Parathyroid adenoma (tissue), 2 donors: Measurements from ENCODE around the gene EGFR.

Experiments
- H2AFZ ChIP-seq: fragments of 300-600 bp; sonication (generic); one replicate; pipeline ENCODE4 v1.7.0; 2017; ENCODE audit warnings: antibody characterized with exemption, mild to moderate bottlenecking
- H3K27ac ChIP-seq: fragments of 300-600 bp; sonication (generic); one replicate; pipeline ENCODE4 v1.7.0; 2017
- H3K27me3 ChIP-seq: fragments of 300-600 bp; sonication (generic); one replicate; pipeline ENCODE4 v1.7.0; 2017; ENCODE audit warnings: low read length; ENCODE audit not compliant: control insufficient read depth, insufficient read depth
- H3K36me3 ChIP-seq: fragments of 300-600 bp; sonication (generic); one replicate; pipeline ENCODE4 v1.7.0; 2017; ENCODE audit warnings: low read length; ENCODE audit not compliant: control insufficient read depth, insufficient read depth
- H3K4me1 ChIP-seq: fragments of 300-600 bp; sonication (generic); one replicate; pipeline ENCODE4 v1.7.0; 2017; ENCODE audit warnings: control low read depth
- H3K4me2 ChIP-seq: fragments of 300-600 bp; sonication (generic); one replicate; pipeline ENCODE4 v1.7.0; 2017; ENCODE audit warnings: low read length
- H3K4me3 ChIP-seq: fragments of 300-600 bp; sonication (generic); one replicate; pipeline ENCODE4 v1.7.0; 2017; ENCODE audit warnings: low read depth, low read length
- H3K79me2 ChIP-seq: fragments of 300-600 bp; sonication (generic); one replicate; pipeline ENCODE4 v1.7.0; 2017; ENCODE audit warnings: control low read depth
- H3K9ac ChIP-seq: fragments of 300-600 bp; sonication (generic); one replicate; pipeline ENCODE4 v1.7.0; 2017; ENCODE audit warnings: mild to moderate bottlenecking
- H3K9me3 ChIP-seq: fragments of 300-600 bp; sonication (generic); one replicate; pipeline ENCODE4 v1.7.0; 2017; ENCODE audit warnings: low read length; ENCODE audit not compliant: control insufficient read depth
- TF ChIP-seq, protein P1 (sequence below): fragments of 300-600 bp; sonication (generic); IDR thresholded peaks from one replicate; pipeline ENCODE4 v1.7.0; 2017; ENCODE audit warnings: antibody characterized with exemption, mild to moderate bottlenecking
- donor health status: primary hyperparathyroidism.

Gene EGFR

DNA sequence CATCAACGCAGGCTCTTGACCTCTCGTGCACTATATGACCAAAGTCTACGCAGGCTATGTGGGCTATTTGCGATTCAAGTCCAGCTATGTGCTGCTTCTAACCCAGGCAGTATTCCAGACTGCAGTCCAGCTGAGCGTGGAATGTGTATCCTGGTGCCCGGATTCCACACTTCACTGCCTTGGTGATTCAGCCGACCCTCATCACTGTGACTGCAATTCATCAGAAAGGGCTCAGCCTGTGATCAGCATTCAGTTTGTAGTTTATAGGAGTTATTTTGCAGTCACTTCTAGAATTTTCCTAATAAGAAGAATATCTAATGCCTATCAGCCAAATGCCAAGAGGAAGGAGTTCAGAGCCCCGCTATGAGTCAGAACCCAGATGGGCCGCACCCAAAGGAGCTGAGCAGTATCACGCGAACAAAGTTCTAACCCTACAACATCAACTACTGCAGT lies 226.5 kb downstream of the EGFR start:
- Histone ChIP-seq H3K4me3 (no peak overlapping the region), H3K9me3 (no peaks in the 10 kb centered on the region), H3K4me2 (no peak overlapping the region), H3K79me2 (no peaks in the 10 kb centered on the region), H3K27me3 (no peaks in the 10 kb centered on the region), H3K36me3 (no peaks in the 10 kb centered on the region), H3K27ac (peak overlapping the region; percentile 52), H3K9ac (no peak overlapping the region), H2AFZ (no peak overlapping the region), H3K4me1 (peaks cover 13% of the 10 kb centered on the region)
- TF ChIP-seq, protein P1, sequence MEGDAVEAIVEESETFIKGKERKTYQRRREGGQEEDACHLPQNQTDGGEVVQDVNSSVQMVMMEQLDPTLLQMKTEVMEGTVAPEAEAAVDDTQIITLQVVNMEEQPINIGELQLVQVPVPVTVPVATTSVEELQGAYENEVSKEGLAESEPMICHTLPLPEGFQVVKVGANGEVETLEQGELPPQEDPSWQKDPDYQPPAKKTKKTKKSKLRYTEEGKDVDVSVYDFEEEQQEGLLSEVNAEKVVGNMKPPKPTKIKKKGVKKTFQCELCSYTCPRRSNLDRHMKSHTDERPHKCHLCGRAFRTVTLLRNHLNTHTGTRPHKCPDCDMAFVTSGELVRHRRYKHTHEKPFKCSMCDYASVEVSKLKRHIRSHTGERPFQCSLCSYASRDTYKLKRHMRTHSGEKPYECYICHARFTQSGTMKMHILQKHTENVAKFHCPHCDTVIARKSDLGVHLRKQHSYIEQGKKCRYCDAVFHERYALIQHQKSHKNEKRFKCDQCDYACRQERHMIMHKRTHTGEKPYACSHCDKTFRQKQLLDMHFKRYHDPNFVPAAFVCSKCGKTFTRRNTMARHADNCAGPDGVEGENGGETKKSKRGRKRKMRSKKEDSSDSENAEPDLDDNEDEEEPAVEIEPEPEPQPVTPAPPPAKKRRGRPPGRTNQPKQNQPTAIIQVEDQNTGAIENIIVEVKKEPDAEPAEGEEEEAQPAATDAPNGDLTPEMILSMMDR: no peak

DNA sequence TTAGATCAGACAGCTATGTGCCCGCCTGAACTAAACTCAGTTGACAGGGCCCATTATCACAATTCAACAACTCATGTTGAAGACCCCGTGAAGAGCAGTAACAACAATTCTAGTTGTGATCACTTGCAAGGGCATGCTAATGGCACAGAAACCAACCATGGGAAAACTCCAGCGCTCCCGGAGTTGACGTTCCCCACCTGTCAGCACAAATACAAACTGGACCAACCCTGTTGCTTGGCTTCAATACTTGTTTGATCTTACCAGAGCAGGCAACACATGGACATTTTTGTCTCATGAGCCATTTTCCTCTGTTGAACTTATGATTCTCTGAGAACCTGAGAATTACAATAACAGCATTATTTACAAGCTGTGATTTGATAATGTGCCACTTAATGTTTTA lies 227.4 kb downstream of the EGFR start:
- peak overlapping the region; percentile 24 for H3K27ac ChIP-seq
- no peak overlapping the region for H2AFZ ChIP-seq
- no peaks in the 10 kb centered on the region for H3K27me3 ChIP-seq
- H3K4me2 ChIP-seq: no peak overlapping the region
- H3K4me3 ChIP-seq: no peak overlapping the region
- no peaks in the 10 kb centered on the region for H3K79me2 ChIP-seq
- H3K4me1 ChIP-seq: peaks cover 13% of the 10 kb centered on the region
- no peak overlapping the region for H3K9ac ChIP-seq
- TF ChIP-seq, protein P1: no peak
- no peaks in the 10 kb centered on the region for H3K9me3 ChIP-seq
- H3K36me3 ChIP-seq: no peaks in the 10 kb centered on the region

DNA sequence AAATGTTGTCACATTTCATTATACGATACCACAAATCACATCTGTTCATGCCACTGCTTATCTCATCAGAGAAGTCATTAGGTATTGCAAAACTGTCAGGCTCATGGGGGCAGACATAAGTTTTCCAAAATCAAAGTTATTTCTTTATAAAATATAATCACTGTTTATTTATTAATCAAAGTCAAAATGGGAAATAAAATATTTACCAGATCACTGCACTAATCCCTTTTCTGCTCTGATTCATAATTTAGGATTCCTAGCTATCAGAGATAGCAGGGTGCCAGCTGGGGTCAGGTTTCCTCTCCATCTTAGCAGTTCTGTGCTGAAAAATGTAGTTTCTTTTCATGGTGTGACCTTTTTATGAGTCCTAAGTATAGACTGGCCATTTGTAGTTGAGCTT lies 228.6 kb downstream of the EGFR start:
- H3K9ac ChIP-seq: no peak overlapping the region
- H3K4me3 ChIP-seq: no peak overlapping the region
- TF ChIP-seq, protein P1: no peak
- H3K27me3 ChIP-seq: no peaks in the 10 kb centered on the region
- no peaks in the 10 kb centered on the region for H3K36me3 ChIP-seq
- H3K79me2 ChIP-seq: no peaks in the 10 kb centered on the region
- no peaks in the 10 kb centered on the region for H3K9me3 ChIP-seq
- no peak overlapping the region for H3K27ac ChIP-seq
- H3K4me2 ChIP-seq: no peak overlapping the region
- peaks cover 13% of the 10 kb centered on the region for H3K4me1 ChIP-seq
- no peak overlapping the region for H2AFZ ChIP-seq

DNA sequence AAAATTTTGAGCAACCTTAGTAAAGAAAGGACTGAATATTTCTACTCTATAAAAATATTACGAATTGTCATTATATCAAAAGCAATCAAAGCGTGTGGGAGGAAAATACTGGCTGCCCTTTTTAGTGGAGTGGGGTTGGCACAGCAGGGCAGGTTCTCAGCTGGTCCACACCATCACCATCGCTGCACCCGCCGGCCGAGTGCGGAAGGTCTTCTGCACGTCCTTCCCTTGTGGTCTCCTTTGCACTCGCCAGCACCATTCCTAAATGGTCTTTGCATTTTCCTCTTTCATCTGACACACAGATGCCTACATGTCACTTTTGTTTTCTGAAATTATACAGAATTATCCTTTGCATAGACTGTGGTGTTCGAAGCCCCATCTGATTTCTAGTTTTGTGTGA lies 229.7 kb downstream of the EGFR start:
- no peaks in the 10 kb centered on the region for H3K27me3 ChIP-seq
- TF ChIP-seq, protein P1: no peak
- H3K4me3 ChIP-seq: no peak overlapping the region
- H3K9ac ChIP-seq: no peak overlapping the region
- H3K27ac ChIP-seq: no peak overlapping the region
- H2AFZ ChIP-seq: no peak overlapping the region
- no peaks in the 10 kb centered on the region for H3K9me3 ChIP-seq
- peaks cover 13% of the 10 kb centered on the region for H3K4me1 ChIP-seq
- no peaks in the 10 kb centered on the region for H3K79me2 ChIP-seq
- H3K36me3 ChIP-seq: no peaks in the 10 kb centered on the region
- no peak overlapping the region for H3K4me2 ChIP-seq

DNA sequence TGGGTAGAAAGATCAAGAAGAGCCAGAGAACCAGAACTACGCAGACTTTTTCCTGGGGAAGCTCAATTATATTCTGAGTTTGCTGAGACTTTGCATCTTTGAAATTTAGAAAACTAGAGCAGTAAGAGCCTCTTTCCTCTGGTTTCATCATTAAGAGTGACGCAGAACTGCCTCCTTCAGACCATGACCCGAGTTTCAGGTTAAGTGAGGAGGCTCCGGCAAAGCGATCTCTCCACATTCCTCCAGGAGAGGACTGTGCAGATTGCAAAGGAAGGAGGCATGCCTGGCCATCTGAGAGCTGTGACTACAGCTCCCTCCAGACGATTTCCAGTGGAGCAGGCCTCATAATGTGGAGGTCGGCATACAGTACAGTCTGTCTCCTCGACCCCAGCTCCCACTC lies 230.5 kb downstream of the EGFR start:
- H3K9ac ChIP-seq: no peak overlapping the region
- H2AFZ ChIP-seq: peak overlapping the region; percentile 68
- TF ChIP-seq, protein P1: no peak
- H3K9me3 ChIP-seq: no peaks in the 10 kb centered on the region
- H3K4me2 ChIP-seq: no peak overlapping the region
- H3K27me3 ChIP-seq: no peaks in the 10 kb centered on the region
- H3K27ac ChIP-seq: no peak overlapping the region
- no peaks in the 10 kb centered on the region for H3K36me3 ChIP-seq
- no peaks in the 10 kb centered on the region for H3K79me2 ChIP-seq
- H3K4me1 ChIP-seq: peaks cover 13% of the 10 kb centered on the region
- H3K4me3 ChIP-seq: no peak overlapping the region
